ENCODE results near the gene MGAT5.

MGAT5 gene

GRCh38 chr2:134335601-134336000 is 81.7 kb downstream of the MGAT5 start:
- no peak for DNase-seq (ENCODE audit: low spot score)

GRCh38 chr2:134336352-134336751 is 82.5 kb downstream of the MGAT5 start:
- no peak for DNase-seq (ENCODE audit: low spot score)

- no peak for DNase-seq (ENCODE audit: low spot score)
Observed at GRCh38 chr2:134336921-134337320, 83.0 kb downstream of the MGAT5 start.

- no peak for DNase-seq (ENCODE audit: low spot score)
Observed at GRCh38 chr2:134337631-134338030, 83.8 kb downstream of the MGAT5 start.

GRCh38 chr2:134338208-134338607 is 84.3 kb downstream of the MGAT5 start:
- no peak for DNase-seq (ENCODE audit: low spot score)

- DNase-seq (ENCODE audit: low spot score) = no peak
Observed at GRCh38 chr2:134341476-134341875, 87.6 kb downstream of the MGAT5 start.

GRCh38 chr2:134344954-134345697 is 91.3 kb downstream of the MGAT5 start:
- no peak for DNase-seq (ENCODE audit: low spot score)

- DNase-seq (ENCODE audit: low spot score) = no peak
Observed at GRCh38 chr2:134346141-134346540, 92.3 kb downstream of the MGAT5 start.

GRCh38 chr2:134347756-134348155 is 93.9 kb downstream of the MGAT5 start:
- DNase-seq (ENCODE audit: low spot score) = no peak

GRCh38 chr2:134348239-134348638 is 94.4 kb downstream of the MGAT5 start:
- no peak for DNase-seq (ENCODE audit: low spot score)

- no peak for DNase-seq (ENCODE audit: low spot score)
Observed at GRCh38 chr2:134348760-134349159, 94.9 kb downstream of the MGAT5 start.

GRCh38 chr2:134351016-134351415 is 97.1 kb downstream of the MGAT5 start:
- no peak for DNase-seq (ENCODE audit: low spot score)

- DNase-seq (ENCODE audit: low spot score) = no peak
Observed at GRCh38 chr2:134351899-134352298, 98.0 kb downstream of the MGAT5 start.

- no peak for DNase-seq (ENCODE audit: low spot score)
Observed at GRCh38 chr2:134352844-134353243, 99.0 kb downstream of the MGAT5 start.

- DNase-seq (ENCODE audit: low spot score) = no peak
Observed at GRCh38 chr2:134354611-134355010, 100.7 kb downstream of the MGAT5 start.

GRCh38 chr2:134357814-134358213 is 103.9 kb downstream of the MGAT5 start:
- DNase-seq (ENCODE audit: low spot score) = no peak

GRCh38 chr2:134359367-134360081 is 105.7 kb downstream of the MGAT5 start:
- no peak for DNase-seq (ENCODE audit: low spot score)

- no peak for DNase-seq (ENCODE audit: low spot score)
Observed at GRCh38 chr2:134360745-134361487, 107.0 kb downstream of the MGAT5 start.

- DNase-seq (ENCODE audit: low spot score) = no peak
Observed at GRCh38 chr2:134361648-134362047, 107.8 kb downstream of the MGAT5 start.

- no peak for DNase-seq (ENCODE audit: low spot score)
Observed at GRCh38 chr2:134362152-134362668, 108.3 kb downstream of the MGAT5 start.

GRCh38 chr2:134362740-134363139 is 108.9 kb downstream of the MGAT5 start:
- DNase-seq (ENCODE audit: low spot score) = no peak

- no peak for DNase-seq (ENCODE audit: low spot score)
Observed at GRCh38 chr2:134365356-134365755, 111.5 kb downstream of the MGAT5 start.

- DNase-seq (ENCODE audit: low spot score) = no peak
Observed at GRCh38 chr2:134366359-134366758, 112.5 kb downstream of the MGAT5 start.
